KG1 (cell line): ENCODE results near the gene SND1.
"Not testable (repeated sequence)": the region's sequence is repeated elsewhere in the genome, so short reads cannot be mapped to it uniquely, and the experiment has no call there.

Source experiments
- DNase-seq: peaks from one replicate; lab custom pipeline; 2025; lab: John Stamatoyannopoulos, UW

The SND1 gene

GRCh38 chr7:127962589-127963361 is 310.8 kb downstream of the SND1 start:
- DNase-seq = no peak

DNA sequence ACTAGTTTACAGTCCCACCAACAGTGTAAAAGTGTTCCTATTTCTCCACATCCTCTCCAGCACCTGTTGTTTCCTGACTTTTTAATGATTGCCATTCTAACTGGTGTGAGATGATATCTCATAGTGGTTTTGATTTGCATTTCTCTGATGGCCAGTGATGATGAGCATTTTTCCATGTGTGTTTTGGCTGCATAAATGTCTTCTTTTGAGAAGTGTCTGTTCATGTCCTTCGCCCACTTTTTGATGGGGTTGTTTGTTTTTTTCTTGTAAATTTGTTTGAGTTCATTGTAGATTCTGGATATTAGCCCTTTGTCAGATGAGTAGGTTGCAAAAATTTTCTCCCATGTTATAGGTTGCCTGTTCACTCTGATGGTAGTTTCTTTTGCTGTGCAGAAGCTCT is 311.9 kb downstream of the SND1 start:
- not testable (repeated sequence) for DNase-seq

GRCh38 chr7:127967281-127967680 is 315.3 kb downstream of the SND1 start:
- no peak for DNase-seq

GRCh38 chr7:127968547-127968946 is 316.6 kb downstream of the SND1 start:
- DNase-seq = no peak

GRCh38 chr7:127973832-127974231 is 321.8 kb downstream of the SND1 start:
- DNase-seq = no peak

GRCh38 chr7:127974446-127975035 is 322.5 kb downstream of the SND1 start:
- DNase-seq = no peak

DNA sequence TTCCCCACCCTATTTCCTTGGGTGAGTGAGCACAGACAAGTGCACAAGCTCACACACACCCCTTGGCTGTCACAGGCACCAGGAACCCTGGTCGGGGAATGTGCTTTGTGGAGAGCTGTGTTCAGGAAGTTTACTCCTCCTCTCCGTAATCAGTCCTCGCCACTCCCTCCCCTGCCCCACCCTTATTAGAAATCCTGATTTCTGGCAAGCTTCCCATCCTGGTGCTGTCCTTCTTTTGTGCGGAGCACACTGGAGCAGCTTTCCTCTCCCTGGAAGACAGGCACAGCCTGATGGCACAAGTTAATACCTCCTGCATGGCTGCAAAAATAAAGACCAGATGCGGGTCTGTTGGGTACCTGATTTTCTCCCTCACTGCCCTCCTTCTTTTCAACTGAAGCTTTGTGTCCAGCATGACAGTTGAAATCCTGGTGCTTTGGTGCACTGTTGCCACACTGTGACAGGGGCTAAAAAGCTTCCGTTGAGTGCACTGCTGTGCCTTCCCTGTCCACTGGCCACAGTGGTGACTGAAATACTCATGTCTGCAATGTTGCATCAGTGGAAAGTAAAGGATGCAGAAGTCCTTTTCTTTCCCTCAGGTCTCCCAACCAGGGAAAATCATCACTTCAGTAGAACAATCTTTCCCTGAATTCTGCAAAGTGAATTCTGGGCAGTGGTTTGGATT is 324.2 kb downstream of the SND1 start:
- DNase-seq = no peak

GRCh38 chr7:127976738-127977120 is 324.7 kb downstream of the SND1 start:
- no peak for DNase-seq

DNA sequence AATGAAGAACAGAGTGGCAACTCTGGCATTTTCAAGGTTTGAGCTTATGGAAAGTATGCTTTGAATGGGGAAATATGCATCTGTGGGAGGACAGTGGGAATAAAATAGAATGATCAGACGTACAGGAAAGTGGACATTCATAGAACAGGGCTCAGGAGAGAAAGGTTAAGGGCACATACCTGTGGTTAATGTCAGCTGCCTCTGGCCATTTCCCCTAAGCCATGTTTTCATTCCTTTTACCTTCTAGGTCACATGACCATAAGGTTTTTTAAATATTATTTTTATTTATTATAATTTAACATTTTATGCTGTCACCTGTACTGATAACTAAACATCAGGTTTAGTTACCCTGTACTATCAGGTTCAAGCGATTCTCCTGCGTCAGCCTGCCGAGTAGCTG is 326.4 kb downstream of the SND1 start:
- no peak for DNase-seq

- no peak for DNase-seq
Measured at GRCh38 chr7:127979113-127979727, 327.2 kb downstream of the SND1 start.

GRCh38 chr7:127979728-127980126 is 327.7 kb downstream of the SND1 start:
- no peak for DNase-seq

DNA sequence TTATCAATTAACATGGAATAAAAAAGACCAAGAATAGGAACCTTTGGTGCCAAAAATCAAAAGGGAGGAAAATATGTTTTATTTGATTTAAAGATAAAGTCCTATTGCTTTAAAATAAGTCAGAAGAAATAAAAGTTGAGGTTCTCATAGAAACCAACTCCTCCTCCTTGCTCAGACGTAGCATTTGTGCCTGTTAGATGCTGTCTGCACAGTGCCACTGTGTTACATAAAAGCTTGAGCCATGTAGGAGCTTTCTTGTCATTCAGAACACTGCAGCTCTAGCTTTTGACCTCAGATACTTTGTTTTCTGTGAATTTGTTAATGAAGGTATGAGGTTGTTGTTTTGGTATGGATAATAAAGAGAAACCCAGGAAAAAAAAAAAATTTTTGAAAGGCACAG is 328.9 kb downstream of the SND1 start:
- no peak for DNase-seq

GRCh38 chr7:127981965-127982364 is 330.0 kb downstream of the SND1 start:
- no peak for DNase-seq

DNA sequence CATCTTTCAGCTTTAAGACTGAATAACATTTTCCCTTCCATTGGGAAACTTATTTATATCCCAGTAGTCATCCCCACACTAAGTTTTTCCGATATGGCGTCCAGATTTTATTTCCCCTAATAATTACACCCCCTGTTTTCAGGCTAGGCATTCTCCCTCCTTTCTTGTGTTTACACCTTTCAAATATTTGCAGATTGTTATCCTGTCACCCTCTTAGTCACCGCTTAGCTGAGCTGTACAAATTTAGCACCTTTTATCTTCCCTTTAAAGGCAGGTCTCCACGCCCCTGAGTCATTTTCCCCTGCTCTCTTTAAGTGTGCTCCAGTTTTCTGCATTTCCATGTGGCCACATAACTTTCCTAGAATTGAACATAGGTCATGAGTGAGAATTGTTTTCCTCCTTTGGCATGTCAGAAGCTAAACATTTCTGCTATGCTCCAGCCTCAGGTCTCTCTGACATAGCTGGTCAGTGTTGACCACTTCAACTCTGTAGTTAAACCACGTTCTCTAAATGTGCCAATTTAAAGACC is 331.9 kb downstream of the SND1 start:
- DNase-seq = no peak

GRCh38 chr7:127986581-127987521 is 334.9 kb downstream of the SND1 start:
- DNase-seq = no peak

GRCh38 chr7:127988751-127989150 is 336.8 kb downstream of the SND1 start:
- DNase-seq = no peak

DNA sequence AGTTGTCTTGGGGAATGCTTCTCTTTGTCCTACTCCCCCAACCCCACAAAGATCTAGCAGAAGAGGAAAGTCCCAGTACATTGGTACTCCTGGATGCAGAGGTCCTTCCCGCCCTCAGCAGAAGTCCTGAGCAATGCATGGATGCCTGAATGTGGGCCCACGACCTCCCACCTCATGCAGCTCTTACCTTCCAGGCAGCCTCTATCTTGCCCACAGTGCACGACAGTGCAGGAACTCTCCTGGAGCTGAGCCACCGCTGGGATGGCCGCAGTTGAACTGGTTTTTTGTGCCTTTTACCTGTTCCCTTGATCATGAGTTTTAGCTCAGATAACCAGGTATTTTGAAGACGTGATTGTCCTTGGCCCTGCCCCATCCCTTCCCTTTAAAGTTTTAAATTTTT is 341.3 kb downstream of the SND1 start:
- DNase-seq = no peak

- no peak for DNase-seq
Measured at GRCh38 chr7:127993987-127994386, 342.0 kb downstream of the SND1 start.

GRCh38 chr7:127995156-127995880 is 343.3 kb downstream of the SND1 start:
- DNase-seq = no peak

GRCh38 chr7:127995881-127996215 is 343.9 kb downstream of the SND1 start:
- DNase-seq = no peak
